GM04503 (cell line): ENCODE results near the gene COQ8A.
"Not testable (repeated sequence)": the region's sequence is repeated elsewhere in the genome, so short reads cannot be mapped to it uniquely, and the experiment has no call there.

Experiments used
- DNase-seq: peaks from one replicate; pipeline ENCODE4 v3.0.0-alpha.2; 2012; ENCODE audit warnings: low read depth

COQ8A gene

GRCh38 chr1:226953175-226953800 lies 13.2 kb downstream of the COQ8A start:
- no peak for DNase-seq

- no peak for DNase-seq
Measured at GRCh38 chr1:226954337-226954736, 14.2 kb downstream of the COQ8A start.

GRCh38 chr1:226954777-226955176 lies 14.7 kb downstream of the COQ8A start:
- DNase-seq: no peak

- DNase-seq: not testable (repeated sequence)
Measured at GRCh38 chr1:226955857-226956256, 15.8 kb downstream of the COQ8A start.

- DNase-seq: no peak
Measured at GRCh38 chr1:226956942-226957713, 17.0 kb downstream of the COQ8A start.

GRCh38 chr1:226957714-226958113 lies 17.6 kb downstream of the COQ8A start:
- no peak for DNase-seq

- DNase-seq: no peak
Measured at GRCh38 chr1:226958300-226958699, 18.2 kb downstream of the COQ8A start.

DNA sequence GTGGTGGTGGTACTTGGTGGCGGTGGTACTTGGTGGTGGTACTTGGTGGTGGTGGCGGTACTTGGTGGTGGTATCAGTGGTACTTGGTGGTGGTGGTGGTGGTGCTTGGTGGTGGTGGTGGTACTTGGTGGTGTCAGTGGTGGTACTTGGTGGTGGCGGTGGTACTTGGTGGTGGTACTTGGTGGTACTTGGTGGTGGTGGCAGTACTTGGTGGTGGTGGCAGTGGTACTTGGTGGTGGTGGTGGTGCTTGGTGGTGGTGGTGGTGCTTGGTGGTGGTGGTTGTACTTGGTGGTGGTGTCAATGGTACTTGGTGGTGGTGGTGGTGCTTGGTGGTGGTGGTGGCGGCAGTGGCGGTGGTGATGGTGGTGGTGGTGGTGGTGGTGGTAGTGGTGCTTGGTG lies 20.2 kb downstream of the COQ8A start:
- no peak for DNase-seq

- no peak for DNase-seq
Measured at GRCh38 chr1:226960944-226961765, 21.1 kb downstream of the COQ8A start.

DNA sequence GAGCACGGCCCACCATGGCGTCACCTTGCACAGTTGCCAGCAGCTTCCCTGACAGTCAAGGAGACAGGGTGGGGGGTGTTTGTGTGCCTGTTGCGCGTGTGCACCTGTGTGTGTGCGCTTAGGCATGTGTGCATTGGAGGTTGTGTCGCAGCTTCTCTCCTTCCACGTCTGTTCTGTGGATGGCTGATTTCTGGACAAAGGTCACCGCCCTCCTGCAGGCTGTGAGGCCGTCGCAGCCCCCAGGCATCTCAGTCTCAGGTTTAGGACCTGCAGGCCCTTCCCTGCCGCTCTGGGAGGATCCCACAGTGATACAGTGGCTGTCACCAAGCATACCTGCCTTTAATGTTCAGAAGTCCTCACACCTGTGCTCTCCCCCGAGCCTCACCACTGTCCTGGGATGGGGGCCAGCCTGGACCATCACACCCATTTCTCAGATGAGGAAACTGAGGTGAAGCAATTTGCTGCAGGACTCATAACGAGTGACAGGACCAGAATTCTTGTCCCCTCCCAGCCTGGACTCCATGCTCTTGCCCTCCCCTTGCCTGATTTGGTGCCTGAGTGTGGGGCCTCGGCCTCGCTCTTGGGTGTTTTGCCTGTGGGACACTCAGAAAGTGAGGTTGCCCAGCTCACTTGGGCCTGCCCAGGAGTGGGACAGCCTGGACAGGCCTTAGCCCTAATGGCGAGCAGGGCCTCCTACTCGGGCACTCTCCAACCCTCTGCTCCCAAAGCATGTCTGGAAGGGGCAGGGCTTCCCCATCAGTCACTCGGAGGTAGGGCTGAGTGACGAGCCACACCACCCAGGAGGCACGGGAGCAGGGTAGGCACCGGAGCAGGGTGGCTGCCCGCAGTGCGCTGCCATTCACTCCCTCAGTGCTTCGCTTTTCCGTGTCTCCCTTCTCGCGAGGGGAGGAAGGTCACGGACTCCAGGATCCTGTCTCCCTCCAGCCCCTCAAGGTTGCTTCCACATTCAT lies 22.6 kb downstream of the COQ8A start:
- no peak for DNase-seq

GRCh38 chr1:226964068-226964425 lies 24.0 kb downstream of the COQ8A start:
- DNase-seq: no peak

- DNase-seq: no peak
Measured at GRCh38 chr1:226964611-226965486, 24.8 kb downstream of the COQ8A start.

DNA sequence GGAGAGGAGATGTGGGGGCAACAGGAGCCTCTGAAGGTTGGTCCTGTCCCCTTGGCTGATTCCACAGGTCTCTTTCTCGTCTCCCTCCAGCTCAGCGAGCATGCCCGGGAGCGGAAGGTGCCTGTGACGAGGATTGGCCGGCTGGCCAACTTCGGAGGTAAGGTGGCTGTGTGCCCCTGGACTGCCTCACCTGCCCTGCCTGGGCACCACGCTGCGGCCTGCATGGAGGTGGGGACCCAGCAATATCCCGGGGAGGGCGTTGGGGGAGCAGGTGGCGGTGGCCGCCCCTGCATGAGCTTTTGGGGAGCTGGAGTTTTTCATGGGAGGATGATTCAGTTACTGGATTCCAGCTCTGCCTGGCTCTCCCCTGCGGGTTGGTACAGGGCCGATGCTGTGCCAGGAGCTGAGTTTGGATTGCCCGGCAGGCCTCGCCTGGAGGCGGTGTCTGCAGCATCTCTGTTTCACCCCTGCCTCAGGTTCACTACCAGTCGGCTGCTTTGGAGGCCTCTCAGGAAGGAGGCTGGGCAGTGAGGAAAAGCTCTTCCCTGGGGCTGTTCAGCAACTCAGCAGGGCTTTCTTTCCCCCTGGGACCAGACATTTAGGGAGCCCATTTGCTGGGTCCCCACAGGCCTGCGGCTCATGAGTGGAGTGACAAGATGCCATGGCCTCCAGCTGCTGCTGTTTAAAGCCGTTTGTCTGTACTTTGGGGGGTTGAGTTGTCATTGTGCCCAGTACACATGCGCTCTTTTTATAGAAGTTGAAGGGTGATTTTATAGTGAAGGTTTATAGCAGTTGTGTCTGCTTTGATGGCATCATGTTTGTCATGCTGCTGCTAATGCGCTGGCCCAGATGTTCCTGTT lies 25.7 kb downstream of the COQ8A start:
- DNase-seq: no peak

DNA sequence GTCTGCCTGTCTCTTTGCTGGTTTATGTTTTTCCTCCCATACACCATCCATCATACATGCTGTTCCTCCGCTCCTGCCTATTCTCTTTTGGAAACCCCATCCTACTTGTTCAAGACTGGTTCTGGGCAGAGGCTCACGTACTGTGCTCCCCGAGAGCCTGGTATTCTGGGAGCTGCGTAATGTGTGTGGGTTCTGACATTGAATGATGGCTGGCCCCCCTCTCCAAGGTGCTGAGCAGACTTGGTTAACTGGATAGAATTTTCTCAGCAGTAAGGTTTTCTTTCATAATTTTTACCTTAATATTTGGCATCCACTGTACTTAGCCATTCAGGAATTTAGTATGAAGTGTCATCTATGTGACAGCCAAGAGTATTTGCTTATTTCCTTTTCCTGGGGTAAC lies 26.6 kb downstream of the COQ8A start:
- DNase-seq: no peak

DNA sequence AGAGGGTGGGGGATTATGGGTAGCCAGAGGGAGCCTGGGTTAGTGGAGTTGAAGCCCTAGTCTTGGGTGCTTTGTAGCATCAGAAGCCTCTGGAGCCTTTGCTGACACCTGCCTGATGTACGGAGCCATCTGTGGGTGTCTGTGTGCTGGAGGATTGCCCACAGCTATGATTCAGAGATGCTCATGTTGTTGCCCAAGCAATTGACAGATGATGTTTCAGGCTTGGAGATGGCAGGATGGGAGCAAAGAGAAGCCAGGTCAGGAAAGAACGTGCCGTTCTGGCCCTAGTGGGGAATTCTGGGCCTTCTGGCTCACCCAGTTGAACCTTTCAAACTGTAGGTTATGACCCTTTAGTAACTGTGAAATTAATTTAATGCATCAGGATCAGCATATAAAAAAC lies 27.6 kb downstream of the COQ8A start:
- no peak for DNase-seq

DNA sequence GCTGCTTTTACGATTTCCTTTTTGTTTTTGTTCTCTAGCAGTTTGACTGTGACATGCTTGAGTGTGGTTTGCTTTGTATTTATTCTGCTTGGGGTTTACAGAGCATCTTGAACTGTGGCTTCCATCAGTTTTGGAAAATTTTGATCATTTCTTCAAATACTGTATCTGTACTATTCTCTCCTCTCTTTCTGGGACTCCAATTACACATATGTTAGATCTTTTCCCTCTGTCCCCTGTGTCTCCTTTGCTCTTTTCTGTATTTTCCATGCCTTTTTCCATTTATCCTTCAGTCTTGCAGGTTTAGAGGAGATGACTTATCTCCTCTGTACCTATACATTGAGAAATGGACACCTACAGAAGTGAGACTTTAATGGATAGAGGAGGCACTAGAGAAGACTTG lies 31.7 kb downstream of the COQ8A start:
- no peak for DNase-seq

DNA sequence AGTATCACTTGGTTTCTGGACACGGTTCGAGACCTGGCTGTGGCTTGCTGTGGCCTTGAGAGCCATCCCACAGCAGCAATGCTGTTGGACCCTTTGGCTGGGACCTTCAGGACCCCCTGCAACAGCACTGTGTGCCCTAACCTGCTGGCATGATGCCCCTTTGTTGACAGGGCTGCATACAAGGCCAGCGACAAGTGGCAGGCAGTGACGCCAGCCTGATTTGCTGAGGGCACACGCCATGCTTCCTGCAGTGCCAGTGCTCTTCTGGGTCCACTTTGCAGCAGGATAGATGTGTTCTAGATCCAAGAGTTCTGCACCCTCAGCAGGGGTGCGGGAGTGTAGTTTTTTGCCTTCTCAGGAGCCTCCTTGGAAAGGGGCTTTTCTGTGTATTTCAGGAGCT lies 32.8 kb downstream of the COQ8A start:
- DNase-seq: no peak

GRCh38 chr1:226973371-226973897 lies 33.3 kb downstream of the COQ8A start:
- no peak for DNase-seq

DNA sequence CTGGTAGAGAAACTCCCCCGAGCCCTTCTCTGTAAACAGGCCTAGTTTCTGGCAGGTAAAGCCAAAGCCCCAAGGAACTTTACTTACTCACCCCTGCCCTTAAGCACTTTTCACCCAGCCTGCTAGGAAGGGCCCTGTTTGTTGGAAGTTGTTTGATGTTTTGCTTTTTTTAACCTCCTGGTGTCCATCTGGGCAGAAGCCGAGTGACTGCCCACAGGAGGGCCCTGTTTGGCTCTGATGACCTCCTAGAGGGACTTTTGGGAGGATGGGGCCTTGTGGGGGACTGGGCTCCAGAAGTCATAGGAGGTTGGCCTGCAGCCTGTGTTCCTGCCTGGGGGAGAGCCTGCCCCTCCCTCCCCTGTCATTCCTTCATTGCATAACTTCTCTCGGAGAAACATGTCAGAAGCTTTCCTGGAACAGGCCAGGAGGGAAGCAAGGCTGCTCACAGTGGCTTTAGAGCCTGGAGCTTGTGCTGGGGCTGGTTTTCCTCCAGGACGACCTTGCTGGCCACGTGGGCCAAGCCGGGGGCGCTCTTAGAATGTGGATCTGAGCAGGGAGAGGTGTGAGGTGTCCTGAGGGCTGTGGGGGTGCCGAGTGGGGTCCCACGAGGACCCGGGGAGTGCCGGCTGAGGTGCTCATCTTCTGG lies 33.9 kb downstream of the COQ8A start:
- no peak for DNase-seq
